Measurements from ENCODE around the gene TAC4. TPM values are rescaled to one million over a fixed set of nuclear protein-coding genes. Genes with fewer than 3 reads are reported as not detected.

The TAC4 gene
- total and polyA plus RNA-seq, 4 experiments from 2014 or later = not detected

DNA sequence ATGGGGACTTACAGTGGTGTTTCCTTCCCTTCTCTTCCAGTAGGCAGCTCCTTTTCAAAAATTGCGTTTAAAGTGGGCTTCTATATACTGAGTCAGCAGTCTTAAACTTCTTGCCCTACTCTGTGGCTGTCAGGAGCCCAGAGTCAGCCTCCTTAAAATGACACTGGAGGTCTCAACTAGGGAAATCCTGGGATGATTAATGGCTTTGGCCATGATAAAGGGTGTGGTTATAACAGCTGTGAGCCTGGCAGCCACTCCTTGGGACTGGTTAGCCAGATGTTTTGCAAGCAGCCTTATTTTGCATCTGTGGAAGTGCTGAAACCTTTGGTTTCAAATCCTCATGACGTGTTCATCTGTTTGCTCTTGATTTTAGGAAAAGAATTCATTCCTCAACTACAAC is 25.0 kb downstream of the TAC4 start:
- ChIA-PET CTCF (ENCODE audit: partially characterized antibody) (interaction anchor here (1.1 to 1.2 kb wide), 2 partner anchors 11 to 27 kb away, joined by 3 to 7 read pairs; no protein-coding TSS in a partner anchor), POLR2A (ENCODE audit: partially characterized antibody) (interaction anchor here (0.7 kb wide), 1 partner anchor 10 kb away, joined by 3 read pairs; no protein-coding TSS in a partner anchor)
- H3K27me3 Mint-ChIP-seq = no peaks in the 10 kb centered on the region
- no peak for DNase-seq
- H3K9me3 Mint-ChIP-seq = peaks cover 0 to 1% (median 0%) of the 10 kb centered on the region in 8 donors
- peaks cover 64 to 78% of the 10 kb centered on the region in 2 donors for H3K36me3 Mint-ChIP-seq
- H3K4me3 Mint-ChIP-seq = peak overlapping the region in 2 of 8 donors; percentile 10 to 43
- peak overlapping the region in 2 of 7 donors; percentile 19 to 43 for H3K27ac Mint-ChIP-seq
- H3K4me1 ChIP-seq (ENCODE audit: insufficient read depth, low read length) = peaks cover 41% of the 10 kb centered on the region
- H3K27me3 ChIP-seq (ENCODE audit: insufficient read depth, low read length) = no peaks in the 10 kb centered on the region
- H3K27ac ChIP-seq (ENCODE audit: low read depth, low read length) = no peak overlapping the region
- peaks cover 22 to 39% (median 32%) of the 10 kb centered on the region in 4 donors for H3K4me1 Mint-ChIP-seq
- peaks cover 67% of the 10 kb centered on the region for H3K36me3 ChIP-seq (ENCODE audit: insufficient read depth, low read length)
- intact Hi-C loops (cut with micrococcal nuclease) = no loop called here
- H3K9me3 ChIP-seq (ENCODE audit: control insufficient read depth in 1 of 2, low read length in 2 of 2) = no peaks in the 10 kb centered on the region
- H3K4me3 ChIP-seq (ENCODE audit: low read length in 2 of 2) = no peak overlapping the region

DNA sequence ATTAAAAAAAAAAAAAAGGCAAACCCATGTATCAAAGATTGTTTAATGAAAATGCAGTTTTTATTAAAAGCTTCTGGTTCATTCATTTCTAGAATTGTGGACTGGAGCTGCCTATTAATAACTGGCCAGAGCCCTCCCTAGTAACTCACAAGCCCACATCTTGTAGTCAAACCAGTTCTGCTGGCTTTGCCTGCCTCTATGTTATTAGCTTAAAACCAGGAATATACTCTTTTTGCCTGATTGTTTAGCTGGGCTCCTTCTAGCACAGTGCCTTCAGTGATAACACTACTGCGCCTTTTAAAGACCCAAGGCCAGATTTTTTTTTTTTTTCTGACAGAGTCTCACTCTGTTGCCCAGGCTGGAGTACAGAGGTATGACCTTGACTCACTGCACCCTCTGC is 26.0 kb downstream of the TAC4 start:
- H3K4me3 Mint-ChIP-seq = no peak overlapping the region
- peaks cover 59% of the 10 kb centered on the region for H3K36me3 ChIP-seq (ENCODE audit: insufficient read depth, low read length)
- H3K9me3 ChIP-seq (ENCODE audit: control insufficient read depth in 1 of 2, low read length in 2 of 2) = no peaks in the 10 kb centered on the region
- no peak overlapping the region for H3K4me3 ChIP-seq (ENCODE audit: low read length in 2 of 2)
- H3K36me3 Mint-ChIP-seq = peaks cover 60 to 76% of the 10 kb centered on the region in 2 donors
- no peaks in the 10 kb centered on the region for H3K27me3 ChIP-seq (ENCODE audit: insufficient read depth, low read length)
- peaks cover 30 to 48% (median 39%) of the 10 kb centered on the region in 4 donors for H3K4me1 Mint-ChIP-seq
- CTCF ChIA-PET (ENCODE audit: partially characterized antibody) = interaction anchor here (1.0 to 1.4 kb wide), 4 partner anchors 12 to 175 kb away, joined by 3 to 7 read pairs (median 3); no protein-coding TSS in a partner anchor
- POLR2A ChIA-PET (ENCODE audit: partially characterized antibody) = interaction anchor here (0.6 kb wide), 1 partner anchor 106 kb away, joined by 3 read pairs; no protein-coding TSS in a partner anchor
- peak overlapping the region in 2 of 7 donors; percentile 86 to 89 for H3K27ac Mint-ChIP-seq
- no peak overlapping the region for H3K27ac ChIP-seq (ENCODE audit: low read depth, low read length)
- DNase-seq = no peak
- no peaks in the 10 kb centered on the region for H3K27me3 Mint-ChIP-seq
- intact Hi-C loops (cut with micrococcal nuclease) = no loop called here
- peaks cover 50% of the 10 kb centered on the region for H3K4me1 ChIP-seq (ENCODE audit: insufficient read depth, low read length)
- H3K9me3 Mint-ChIP-seq = peaks cover 0 to 1% (median 0%) of the 10 kb centered on the region in 8 donors

DNA sequence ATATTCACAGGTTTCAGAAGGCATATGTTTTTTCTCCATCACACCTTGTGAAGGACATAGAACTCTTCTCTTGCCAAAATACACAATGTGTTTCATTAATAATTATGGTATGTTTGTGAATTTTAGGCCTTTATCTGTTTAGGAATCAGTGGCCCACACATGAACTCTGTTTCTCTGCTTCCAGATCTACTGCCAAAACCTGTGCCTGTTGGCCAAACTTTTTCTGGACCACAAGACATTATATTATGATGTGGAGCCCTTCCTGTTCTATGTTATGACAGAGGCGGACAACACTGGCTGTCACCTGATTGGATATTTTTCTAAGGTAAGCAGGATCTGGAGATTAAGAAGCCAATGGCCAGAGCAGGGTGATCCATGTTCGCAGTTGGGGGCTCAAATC is 26.4 kb downstream of the TAC4 start:
- no peaks in the 10 kb centered on the region for H3K27me3 Mint-ChIP-seq
- Histone ChIP-seq H3K9me3 (ENCODE audit: control insufficient read depth in 1 of 2, low read length in 2 of 2) (no peaks in the 10 kb centered on the region), H3K4me1 (ENCODE audit: insufficient read depth, low read length) (peaks cover 55% of the 10 kb centered on the region), H3K36me3 (ENCODE audit: insufficient read depth, low read length) (peaks cover 55% of the 10 kb centered on the region), H3K4me3 (ENCODE audit: low read length in 2 of 2) (no peak overlapping the region), H3K27me3 (ENCODE audit: insufficient read depth, low read length) (no peaks in the 10 kb centered on the region), H3K27ac (ENCODE audit: low read depth, low read length) (no peak overlapping the region)
- intact Hi-C loops (cut with micrococcal nuclease) = no loop called here
- peak overlapping the region; percentile 48 to 89 (median 54) for H3K27ac Mint-ChIP-seq
- no peak for DNase-seq
- POLR2A ChIA-PET (ENCODE audit: partially characterized antibody) = interaction anchor here (0.7 kb wide), 1 partner anchor 79 kb away, joined by 3 read pairs; no protein-coding TSS in a partner anchor
- H3K4me3 Mint-ChIP-seq = peak overlapping the region in 2 of 8 donors; percentile 36 to 69
- peaks cover 0 to 1% (median 0%) of the 10 kb centered on the region in 8 donors for H3K9me3 Mint-ChIP-seq
- H3K36me3 Mint-ChIP-seq = peaks cover 58 to 76% of the 10 kb centered on the region in 2 donors
- H3K4me1 Mint-ChIP-seq = peaks cover 30 to 52% (median 44%) of the 10 kb centered on the region in 4 donors
- CTCF ChIA-PET (ENCODE audit: partially characterized antibody) = interaction anchor here (1.0 to 1.5 kb wide), 5 partner anchors 23 to 176 kb away, joined by 3 to 7 read pairs (median 3); no protein-coding TSS in a partner anchor

DNA sequence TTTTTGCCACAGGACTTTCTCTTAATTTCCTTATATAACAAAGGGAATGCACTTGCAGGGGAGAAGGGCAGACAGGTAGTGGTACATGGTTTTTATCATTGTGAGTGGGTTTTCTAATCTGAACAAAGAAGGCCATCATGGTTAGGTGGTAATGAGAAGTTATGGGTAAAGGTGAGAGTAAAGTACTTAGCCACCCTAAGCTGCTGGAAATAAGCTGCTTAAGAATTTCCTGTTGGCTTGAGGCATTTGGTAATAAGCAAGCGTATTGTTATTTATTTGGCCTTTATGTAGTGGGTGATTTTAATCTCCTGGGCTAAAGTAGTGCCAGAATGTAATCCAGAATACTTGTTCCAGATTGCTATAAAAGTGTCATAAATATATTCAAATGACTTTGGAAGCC is 27.1 kb downstream of the TAC4 start:
- Mint-ChIP-seq H3K36me3 (peaks cover 54 to 76% of the 10 kb centered on the region in 2 donors), H3K9me3 (peaks cover 0 to 1% (median 0%) of the 10 kb centered on the region in 8 donors), H3K4me3 (peak overlapping the region in 6 of 8 donors; percentile 18 to 70 (median 27)), H3K4me1 (peaks cover 30 to 59% (median 49%) of the 10 kb centered on the region in 4 donors), H3K27ac (peak overlapping the region; percentile 38 to 89 (median 54)), H3K27me3 (no peaks in the 10 kb centered on the region)
- H3K36me3 ChIP-seq (ENCODE audit: insufficient read depth, low read length) = peaks cover 48% of the 10 kb centered on the region
- peaks cover 61% of the 10 kb centered on the region for H3K4me1 ChIP-seq (ENCODE audit: insufficient read depth, low read length)
- no peaks in the 10 kb centered on the region for H3K27me3 ChIP-seq (ENCODE audit: insufficient read depth, low read length)
- POLR2A ChIA-PET (ENCODE audit: partially characterized antibody) = interaction anchor here (0.6 to 1.5 kb wide), 5 partner anchors 9 to 177 kb away, joined by 3 to 5 read pairs (median 3); no protein-coding TSS in a partner anchor
- H3K4me3 ChIP-seq (ENCODE audit: low read length in 2 of 2) = no peak overlapping the region
- no peaks in the 10 kb centered on the region for H3K9me3 ChIP-seq (ENCODE audit: control insufficient read depth in 1 of 2, low read length in 2 of 2)
- intact Hi-C loops (cut with micrococcal nuclease) = no loop called here
- H3K27ac ChIP-seq (ENCODE audit: low read depth, low read length) = no peak overlapping the region
- CTCF ChIA-PET (ENCODE audit: partially characterized antibody) = interaction anchor here (0.7 to 1.5 kb wide), 4 partner anchors 24 to 117 kb away, joined by 3 read pairs; partner anchors contain the start of gene FAM117A
- no peak for DNase-seq

DNA sequence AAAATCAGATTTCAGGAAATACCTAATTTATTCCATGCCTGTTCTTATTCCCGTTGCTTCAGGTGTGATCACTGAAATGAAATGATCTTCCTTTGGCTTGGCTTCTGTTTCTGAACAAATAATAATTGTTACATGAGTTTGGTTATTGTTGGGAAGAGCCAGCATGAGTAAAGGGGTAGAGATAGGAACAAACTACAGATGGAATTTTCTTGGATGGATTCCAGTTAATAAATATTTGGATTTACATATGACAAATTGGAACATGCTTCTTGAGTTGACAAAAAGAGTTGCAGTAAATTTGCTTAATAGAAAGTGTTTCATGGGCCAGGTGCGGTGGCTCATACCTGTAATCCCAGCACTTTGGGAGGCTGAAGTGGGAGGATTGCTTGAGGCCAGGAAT is 28.2 kb downstream of the TAC4 start:
- Mint-ChIP-seq H3K9me3 (peaks cover 0 to 1% (median 0%) of the 10 kb centered on the region in 8 donors), H3K27ac (peak overlapping the region; percentile 42 to 84 (median 66)), H3K4me1 (peaks cover 40 to 70% (median 56%) of the 10 kb centered on the region in 4 donors), H3K36me3 (peaks cover 45 to 77% of the 10 kb centered on the region in 2 donors), H3K4me3 (no peak overlapping the region), H3K27me3 (no peaks in the 10 kb centered on the region)
- peaks cover 46% of the 10 kb centered on the region for H3K36me3 ChIP-seq (ENCODE audit: insufficient read depth, low read length)
- CTCF ChIA-PET (ENCODE audit: partially characterized antibody) = interaction anchor here (0.8 to 1.5 kb wide), 2 partner anchors 25 to 73 kb away, joined by 3 to 5 read pairs; no protein-coding TSS in a partner anchor
- no peaks in the 10 kb centered on the region for H3K27me3 ChIP-seq (ENCODE audit: insufficient read depth, low read length)
- H3K9me3 ChIP-seq (ENCODE audit: control insufficient read depth in 1 of 2, low read length in 2 of 2) = no peaks in the 10 kb centered on the region
- peaks cover 72% of the 10 kb centered on the region for H3K4me1 ChIP-seq (ENCODE audit: insufficient read depth, low read length)
- POLR2A ChIA-PET (ENCODE audit: partially characterized antibody) = interaction anchor here (1.2 to 1.5 kb wide), 2 partner anchors 10 to 24 kb away, joined by 3 to 5 read pairs; no protein-coding TSS in a partner anchor
- no peak overlapping the region for H3K4me3 ChIP-seq (ENCODE audit: low read length in 2 of 2)
- no peak overlapping the region for H3K27ac ChIP-seq (ENCODE audit: low read depth, low read length)
- intact Hi-C loops (cut with micrococcal nuclease) = loop anchor here (5.0 kb wide), 1 partner anchor 33 kb away; no protein-coding TSS in a partner anchor
- DNase-seq = no peak

DNA sequence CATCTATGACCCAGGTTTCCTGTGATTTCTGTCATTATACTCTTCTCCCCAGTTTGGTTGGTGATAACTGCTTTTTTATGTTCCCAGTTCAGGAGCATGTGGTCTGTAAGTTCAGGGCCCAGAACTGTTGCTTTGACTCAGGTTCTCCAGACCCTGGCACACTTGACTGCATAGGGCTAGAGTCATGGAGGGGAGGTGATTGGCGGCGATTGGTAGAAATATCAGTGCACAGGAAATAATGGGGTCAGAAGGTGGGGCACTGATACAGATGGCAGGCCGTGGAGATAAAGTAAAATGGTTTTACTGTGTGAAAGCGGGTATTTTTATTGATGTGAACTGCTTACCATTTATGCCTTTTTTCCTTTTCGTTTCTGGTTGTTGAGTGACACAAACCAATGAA is 28.7 kb downstream of the TAC4 start:
- Histone ChIP-seq H3K27ac (ENCODE audit: low read depth, low read length) (peak overlapping the region; percentile 60), H3K36me3 (ENCODE audit: insufficient read depth, low read length) (peaks cover 40% of the 10 kb centered on the region), H3K4me3 (ENCODE audit: low read length in 2 of 2) (no peak overlapping the region), H3K9me3 (ENCODE audit: control insufficient read depth in 1 of 2, low read length in 2 of 2) (no peaks in the 10 kb centered on the region), H3K27me3 (ENCODE audit: insufficient read depth, low read length) (no peaks in the 10 kb centered on the region), H3K4me1 (ENCODE audit: insufficient read depth, low read length) (peaks cover 74% of the 10 kb centered on the region)
- Mint-ChIP-seq H3K36me3 (peaks cover 50 to 78% of the 10 kb centered on the region in 2 donors), H3K4me3 (peak overlapping the region in 7 of 8 donors; percentile 10 to 82 (median 53)), H3K9me3 (peaks cover 0 to 1% (median 0%) of the 10 kb centered on the region in 8 donors), H3K4me1 (peaks cover 43 to 76% (median 61%) of the 10 kb centered on the region in 4 donors), H3K27ac (peak overlapping the region; percentile 81 to 97 (median 89)), H3K27me3 (no peaks in the 10 kb centered on the region)
- DNase-seq = no peak
- intact Hi-C loops (cut with micrococcal nuclease) = loop anchor here (5.0 kb wide), 1 partner anchor 33 kb away; no protein-coding TSS in a partner anchor
- ChIA-PET CTCF (ENCODE audit: partially characterized antibody) (no interaction called here), POLR2A (ENCODE audit: partially characterized antibody) (interaction anchor here (2.0 to 4.1 kb wide), 3 partner anchors 31 to 111 kb away, joined by 12 to 39 read pairs (median 25); partner anchors contain the start of genes KAT7 and SLC35B1)

DNA sequence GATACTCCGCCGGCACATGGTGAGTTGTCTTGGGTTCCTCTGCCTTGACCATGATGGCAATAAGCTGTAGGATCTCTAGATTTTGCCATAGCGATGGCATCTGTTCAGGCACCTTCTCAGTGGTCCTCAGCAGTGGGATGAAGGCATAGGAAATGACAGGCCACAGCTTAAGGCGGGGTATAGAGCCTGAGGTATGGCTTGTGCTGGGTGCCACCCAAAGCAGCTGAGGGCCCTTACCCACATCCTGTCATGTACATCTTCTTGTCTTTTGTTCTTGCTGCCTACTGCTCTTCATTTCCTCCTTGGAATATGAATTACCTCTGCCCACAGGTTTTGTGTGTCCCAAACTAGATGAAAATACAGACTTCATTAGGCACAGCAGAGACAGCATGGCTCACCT is 29.9 kb downstream of the TAC4 start:
- H3K4me1 Mint-ChIP-seq = peaks cover 47 to 85% (median 68%) of the 10 kb centered on the region in 4 donors
- H3K27me3 ChIP-seq (ENCODE audit: insufficient read depth, low read length) = no peaks in the 10 kb centered on the region
- H3K27ac Mint-ChIP-seq = peak overlapping the region; percentile 81 to 99 (median 97)
- H3K4me3 Mint-ChIP-seq = peak overlapping the region; percentile 74 to 89 (median 82)
- DNase-seq = peak; percentile 70 to 80 (median 78)
- H3K36me3 ChIP-seq (ENCODE audit: insufficient read depth, low read length) = peaks cover 38% of the 10 kb centered on the region
- ChIA-PET CTCF (ENCODE audit: partially characterized antibody) (interaction anchor here (0.7 to 3.7 kb wide), 6 partner anchors 9 to 276 kb away, joined by 3 to 14 read pairs (median 3); partner anchors contain the start of gene SLC35B1), POLR2A (ENCODE audit: partially characterized antibody) (interaction anchor here (0.6 to 4.1 kb wide), 15 partner anchors 11 to 180 kb away, joined by 3 to 39 read pairs (median 5); partner anchors contain the start of genes FAM117A, KAT7 and SLC35B1)
- H3K27ac ChIP-seq (ENCODE audit: low read depth, low read length) = peak overlapping the region; percentile 60
- peaks cover 0 to 1% (median 0%) of the 10 kb centered on the region in 8 donors for H3K9me3 Mint-ChIP-seq
- peaks cover 74% of the 10 kb centered on the region for H3K4me1 ChIP-seq (ENCODE audit: insufficient read depth, low read length)
- H3K9me3 ChIP-seq (ENCODE audit: control insufficient read depth in 1 of 2, low read length in 2 of 2) = no peaks in the 10 kb centered on the region
- H3K36me3 Mint-ChIP-seq = peaks cover 49 to 76% of the 10 kb centered on the region in 2 donors
- no peaks in the 10 kb centered on the region for H3K27me3 Mint-ChIP-seq
- intact Hi-C loops (cut with micrococcal nuclease) = loop anchor here (1.0 to 5.0 kb wide), 3 partner anchors 29 to 110 kb away; no protein-coding TSS in a partner anchor
- no peak overlapping the region for H3K4me3 ChIP-seq (ENCODE audit: low read length in 2 of 2)

Measured in CD4-positive, alpha-beta memory T cell (primary cell).